Natural killer cell (primary cell): Measurements from ENCODE around the gene CDC42EP3. TPM values are rescaled to one million over a fixed set of nuclear protein-coding genes. Genes with fewer than 3 reads are reported as not detected.

ENCODE experiments used
- ATAC-seq, 3 donors: fragments of 150-1000 bp in 2 of 3; fragments of 200-7000 bp in 1 of 3; cut with Tn5 transposase; 1 replicate in 1 of 3; 2 replicates in 2 of 3; pipeline ENCODE4 v1.10.0; 2021; ENCODE audit warnings: mild to moderate bottlenecking in 2 of 3, moderate library complexity in 2 of 3
- DNase-seq, 2 donors: peaks; one replicate each; pipeline versions ENCODE4 v3.0.0 to v3.0.0-alpha.2; 2013 to 2021; ENCODE audit warnings: mixed read lengths in 1 of 2
- H3K27ac ChIP-seq: one replicate; pipeline ENCODE4 v1.5.1; 2013; ENCODE audit warnings: mild to moderate bottlenecking, low read length
- H3K27me3 ChIP-seq: one replicate; pipeline ENCODE4 v1.6.1; 2013; ENCODE audit warnings: low read length; ENCODE audit not compliant: control insufficient read depth, insufficient read depth
- H3K36me3 ChIP-seq: one replicate; pipeline ENCODE4 v1.6.1; 2013; ENCODE audit warnings: low read length; ENCODE audit not compliant: control insufficient read depth, insufficient read depth
- H3K4me1 ChIP-seq: one replicate; pipeline ENCODE4 v1.6.1; 2013; ENCODE audit warnings: low read length; ENCODE audit not compliant: control insufficient read depth, insufficient read depth
- H3K4me3 ChIP-seq: one replicate; pipeline ENCODE4 v1.5.1; 2013; ENCODE audit warnings: low read length
- H3K9me3 ChIP-seq: one replicate; pipeline ENCODE4 v1.6.1; 2013; ENCODE audit warnings: low read length; ENCODE audit not compliant: control insufficient read depth, insufficient read depth
- H3K27ac Mint-ChIP-seq, 2 donors: one replicate each; pipeline ENCODE4 v1.8.0; 2022; ENCODE audit warnings: mild to moderate bottlenecking in 2 of 2, mixed read lengths in 2 of 2, moderate library complexity in 1 of 2
- H3K27me3 Mint-ChIP-seq, 2 donors: one replicate each; pipeline ENCODE4 v1.8.0; 2022; ENCODE audit warnings: low read depth in 2 of 2, mixed read lengths in 2 of 2
- H3K36me3 Mint-ChIP-seq: one replicate; pipeline ENCODE4 v1.8.0; 2022; ENCODE audit warnings: mixed read lengths
- H3K4me1 Mint-ChIP-seq, 2 donors: one replicate each; pipeline ENCODE4 v1.8.0; 2022; ENCODE audit warnings: mixed read lengths in 2 of 2
- H3K4me3 Mint-ChIP-seq: one replicate; pipeline ENCODE4 v1.8.0; 2022; ENCODE audit warnings: mild to moderate bottlenecking, moderate library complexity, mixed read lengths
- H3K9me3 Mint-ChIP-seq, 2 donors: one replicate each; pipeline ENCODE4 v1.8.0; 2022; ENCODE audit warnings: mixed read lengths in 2 of 2
- CTCF ChIP-seq: fragments of 200-600 bp; IDR thresholded peaks from one replicate; pipeline ENCODE4 v1.8.0; 2022; ENCODE audit warnings: antibody characterized with exemption
- WGBS: methylation state at CpG from one replicate; pipeline ENCODE4 v1.1.7; 2013; ENCODE audit warnings: missing lambda C conversion rate; ENCODE audit not compliant: insufficient coverage; 5-methylcytosine and 5-hydroxymethylcytosine counted together
- intact Hi-C: fragments of 100-400 bp; cut with micrococcal nuclease; formaldehyde crosslinking; loops from one replicate; pipeline ENCODE4 v1.14.2; 2022
- total RNA-seq, 4 donors: library from RNA; stranded (reverse); fragments of 120-200 nt in 1 of 4; gene quantifications; one replicate each; pipeline versions ENCODE4 v1.2.3 to v1.2.4, GENCODE V29; 2013 to 2022

The CDC42EP3 gene
- total RNA-seq, 3 donors from 2014 or later (not counting 1 experiment from before 2014, with no cell fraction given) = 73.9 to 105 (median 84.6) TPM

GRCh38 chr2:37612382-37612781 is 59.1 kb downstream of the CDC42EP3 start:
- TF ChIP-seq CTCF = no peak
- Mint-ChIP-seq H3K4me1 (peaks cover 53 to 67% of the 10 kb centered on the region in 2 donors), H3K36me3 (peaks cover 19% of the 10 kb centered on the region), H3K9me3 (peaks cover 1 to 7% of the 10 kb centered on the region in 2 donors), H3K27me3 (no peaks in the 10 kb centered on the region), H3K27ac (peak overlapping the region in 1 of 2 donors; percentile 76), H3K4me3 (no peak overlapping the region)
- H3K27me3 ChIP-seq = no peaks in the 10 kb centered on the region
- intact Hi-C loops = no loop called here
- H3K9me3 ChIP-seq = no peaks in the 10 kb centered on the region
- no peak overlapping the region for H3K4me3 ChIP-seq
- no peaks in the 10 kb centered on the region for H3K36me3 ChIP-seq
- ATAC-seq (no peak), DNase-seq (no peak)
- peaks cover 35% of the 10 kb centered on the region for H3K4me1 ChIP-seq
- H3K27ac ChIP-seq = no peak overlapping the region
- WGBS = 96% methylated on average over 4 of the region's 4 CpGs

DNA sequence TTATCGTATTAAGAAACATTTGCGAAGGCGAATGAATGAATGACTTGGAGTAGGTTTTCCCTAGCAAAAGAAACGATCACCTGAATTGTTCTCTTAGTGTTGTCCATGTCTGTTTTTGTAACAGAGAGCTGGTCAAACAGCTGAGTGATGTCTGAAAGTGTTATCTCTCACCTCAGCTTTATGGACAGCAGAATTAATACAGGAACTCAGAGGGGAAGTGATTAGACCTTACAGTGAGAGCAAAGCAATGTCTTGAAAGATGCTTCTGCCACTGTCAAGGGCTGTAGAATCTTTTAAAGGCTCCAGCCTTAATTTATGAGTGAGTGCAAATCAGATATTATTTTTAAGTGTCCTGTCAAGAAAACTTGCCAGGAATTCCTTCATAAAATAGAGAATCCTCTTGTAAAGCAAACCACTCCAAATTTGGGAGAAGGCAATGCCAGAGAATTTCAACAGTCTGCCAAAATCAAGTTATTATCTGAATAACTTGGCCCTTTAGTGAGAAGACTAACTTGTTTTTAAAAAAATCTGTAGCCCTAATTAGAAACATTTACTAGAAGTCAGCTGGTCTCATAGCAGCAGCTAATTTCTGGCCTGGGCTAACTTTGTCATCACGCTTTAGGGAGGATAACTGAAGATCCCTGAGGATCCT is 60.7 kb downstream of the CDC42EP3 start:
- DNase-seq = no peak
- Histone ChIP-seq H3K9me3 (peaks cover 6% of the 10 kb centered on the region), H3K36me3 (no peaks in the 10 kb centered on the region), H3K27me3 (no peaks in the 10 kb centered on the region), H3K4me1 (peaks cover 19% of the 10 kb centered on the region), H3K27ac (no peak overlapping the region), H3K4me3 (no peak overlapping the region)
- Mint-ChIP-seq H3K27ac (peak overlapping the region; percentile 75 to 76), H3K4me1 (peaks cover 51% of the 10 kb centered on the region in 2 donors), H3K27me3 (no peaks in the 10 kb centered on the region), H3K4me3 (no peak overlapping the region), H3K36me3 (peaks cover 28% of the 10 kb centered on the region), H3K9me3 (peaks cover 3 to 13% of the 10 kb centered on the region in 2 donors)
- intact Hi-C loops = no loop called here
- no peak for TF ChIP-seq CTCF
- peak in 1 of 3 donors; percentile 29 for ATAC-seq
- 91% methylated on average over 5 of the region's 5 CpGs for WGBS

- Mint-ChIP-seq H3K9me3 (peaks cover 3 to 17% of the 10 kb centered on the region in 2 donors), H3K36me3 (peaks cover 35% of the 10 kb centered on the region), H3K4me1 (peaks cover 41 to 45% of the 10 kb centered on the region in 2 donors), H3K27me3 (no peaks in the 10 kb centered on the region), H3K27ac (peak overlapping the region in 1 of 2 donors; percentile 76), H3K4me3 (no peak overlapping the region)
- peaks cover 10% of the 10 kb centered on the region for H3K4me1 ChIP-seq
- 94% methylated on average over 6 of the region's 6 CpGs for WGBS
- H3K36me3 ChIP-seq = no peaks in the 10 kb centered on the region
- TF ChIP-seq CTCF = no peak
- peaks cover 6% of the 10 kb centered on the region for H3K9me3 ChIP-seq
- H3K27me3 ChIP-seq = no peaks in the 10 kb centered on the region
- H3K27ac ChIP-seq = no peak overlapping the region
- intact Hi-C loops = no loop called here
- H3K4me3 ChIP-seq = no peak overlapping the region
- DNase-seq (no peak), ATAC-seq (no peak)
Observed at GRCh38 chr2:37609782-37610181, 61.7 kb downstream of the CDC42EP3 start.

GRCh38 chr2:37604716-37605115 is 66.7 kb downstream of the CDC42EP3 start:
- H3K9me3 ChIP-seq = peaks cover 11% of the 10 kb centered on the region
- H3K36me3 ChIP-seq = no peaks in the 10 kb centered on the region
- no peaks in the 10 kb centered on the region for H3K27me3 ChIP-seq
- H3K4me3 Mint-ChIP-seq = no peak overlapping the region
- peaks cover 3 to 28% of the 10 kb centered on the region in 2 donors for H3K9me3 Mint-ChIP-seq
- no peak overlapping the region for H3K4me3 ChIP-seq
- H3K36me3 Mint-ChIP-seq = peaks cover 66% of the 10 kb centered on the region
- intact Hi-C loops = no loop called here
- no peaks in the 10 kb centered on the region for H3K27me3 Mint-ChIP-seq
- H3K27ac ChIP-seq = no peak overlapping the region
- H3K4me1 Mint-ChIP-seq = peaks cover 57% of the 10 kb centered on the region in 2 donors
- H3K4me1 ChIP-seq = peaks cover 7% of the 10 kb centered on the region
- DNase-seq = no peak
- no peak for TF ChIP-seq CTCF
- no peak overlapping the region for H3K27ac Mint-ChIP-seq
- no peak for ATAC-seq
